ENCODE data around the gene RTL9.

GRCh38 chrX:110394651-110395050 is 36.0 kb downstream of the RTL9 start:
- TF ChIP-seq EZH2phosphoT487 (IDR thresholded peaks at IDR 0.05; ENCODE audit: insufficient read depth, low read depth) (no peak), EZH2 (IDR thresholded peaks at IDR 0.05; ENCODE audit: insufficient read depth, poor library complexity, severe bottlenecking) (no peak)

All from GM23248 (cell line).